GM20431 (cell line): ENCODE measurements around the gene DYNLT5.

Experiments
- in situ Hi-C: fragments of 300-500 bp; cut with MseI, MboI; formaldehyde crosslinking; loops from one replicate; pipeline ENCODE4 v1.15.0; 2020; ENCODE audit warnings: low sequenced_read_pairs; ENCODE audit not compliant: unreplicated experiment

DYNLT5 gene

DNA sequence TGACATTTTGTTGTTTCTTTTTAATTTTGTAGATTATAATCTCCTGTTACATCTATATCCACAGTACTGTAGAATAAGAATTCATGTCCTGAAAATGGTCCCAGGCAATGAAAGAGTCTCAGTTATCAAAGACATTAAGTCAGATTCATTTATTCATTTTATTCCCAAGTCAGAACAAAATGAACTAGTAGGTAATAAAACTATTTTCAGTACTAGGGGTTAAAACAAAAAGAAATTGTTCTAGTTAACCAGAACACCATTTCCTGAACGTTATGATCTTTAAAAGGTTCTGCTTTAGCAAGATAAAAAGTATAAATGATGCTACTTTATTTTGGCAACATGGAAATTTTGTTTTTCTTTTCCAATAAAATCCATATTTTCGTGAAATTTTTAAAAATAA, 6.8 kb upstream of the DYNLT5 start:
- in situ Hi-C loops: no loop called here

DNA sequence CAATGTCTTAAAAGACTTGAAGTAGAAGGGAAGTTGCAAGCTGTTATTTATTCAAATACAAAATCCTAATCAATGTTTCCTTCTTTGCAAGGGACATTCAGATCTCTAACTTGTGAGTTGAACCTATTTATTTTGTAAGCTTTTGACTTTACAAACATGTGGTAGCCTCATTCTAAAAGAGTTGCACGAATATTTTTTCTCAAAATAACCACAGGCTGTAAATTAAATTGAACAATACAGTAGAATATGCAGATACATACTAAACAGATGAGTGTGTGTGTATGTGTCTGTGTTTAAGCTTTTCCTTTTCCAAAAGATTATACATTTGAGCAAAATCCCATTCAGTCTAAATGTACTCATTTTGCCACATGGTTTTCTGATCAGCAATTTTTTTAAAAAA, 4.8 kb upstream of the DYNLT5 start:
- in situ Hi-C loops: no loop called here

DNA sequence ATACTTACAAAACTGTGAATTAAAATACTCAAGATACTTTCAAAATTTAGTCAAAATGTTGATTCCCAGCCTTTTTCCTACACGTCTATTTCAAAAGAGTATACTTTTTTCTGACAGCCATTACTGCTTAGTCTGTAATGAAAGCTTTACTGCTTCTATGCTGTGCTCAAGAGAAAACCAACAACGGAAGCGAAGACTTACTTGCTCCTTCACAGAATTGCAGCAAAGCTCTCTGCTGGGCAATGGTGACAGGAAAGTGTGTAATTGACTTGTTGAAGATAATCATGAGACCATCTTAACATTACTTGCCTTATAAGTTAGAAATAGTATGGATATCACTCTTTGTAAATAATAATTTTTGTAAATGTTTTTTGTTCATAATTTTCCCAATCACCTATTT, 1.7 kb upstream of the DYNLT5 start:
- in situ Hi-C loops: loop anchor here (25.0 kb wide), 2 partner anchors 387 to 762 kb away; partner anchors contain the start of gene C1orf141

DNA sequence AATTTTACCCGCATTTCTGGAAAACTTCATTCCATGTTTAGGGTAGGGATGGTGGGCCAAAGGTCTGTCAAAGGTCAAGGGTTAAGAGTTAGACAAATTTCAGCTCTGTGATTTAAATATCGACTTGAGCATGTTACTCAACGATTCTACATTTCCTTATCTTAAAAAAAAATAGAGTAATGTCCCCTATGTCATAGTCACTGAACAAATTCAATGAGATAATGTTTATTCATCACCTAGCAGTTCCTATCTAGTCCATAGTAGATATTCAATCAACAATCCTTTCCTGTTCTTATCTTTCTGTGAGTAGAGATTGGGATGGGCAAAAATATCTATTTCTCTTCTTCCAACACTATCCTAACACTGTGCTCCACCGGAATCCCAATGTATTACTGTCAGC, 1.1 kb upstream of the DYNLT5 start:
- in situ Hi-C loops: loop anchor here (25.0 kb wide), 2 partner anchors 386 to 761 kb away; partner anchors contain the start of gene C1orf141

GRCh38 chr1:66752671-66753371, 562 bp downstream of the DYNLT5 start:
- in situ Hi-C loops: loop anchor here (25.0 kb wide), 2 partner anchors 384 to 759 kb away; partner anchors contain the start of gene C1orf141

DNA sequence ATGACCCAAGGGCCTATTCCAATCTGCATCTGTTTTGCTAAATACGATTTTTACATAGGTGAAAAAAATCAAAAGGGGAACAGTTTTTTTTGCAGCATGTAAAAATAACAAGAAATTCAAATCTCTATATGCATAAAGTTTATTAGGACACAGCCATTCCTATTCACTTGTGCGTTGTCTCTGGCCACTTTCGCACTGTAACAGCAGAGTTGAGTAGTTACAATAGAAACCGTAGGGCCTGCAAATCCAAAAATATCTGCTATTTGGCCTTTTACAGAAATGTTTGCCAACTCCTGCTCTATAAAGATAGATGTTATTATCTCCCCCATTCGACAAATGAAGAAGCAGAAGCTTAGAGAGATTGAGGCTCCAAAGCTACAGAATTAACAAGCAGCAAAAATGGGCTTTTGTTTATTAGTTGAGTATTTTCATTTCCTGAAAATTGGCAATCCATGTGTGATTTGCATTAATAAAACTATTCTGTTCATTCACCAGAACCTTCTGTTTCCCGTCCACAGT, 5.5 kb downstream of the DYNLT5 start:
- in situ Hi-C loops: loop anchor here (25.0 kb wide), 2 partner anchors 380 to 755 kb away; partner anchors contain the start of gene C1orf141

DNA sequence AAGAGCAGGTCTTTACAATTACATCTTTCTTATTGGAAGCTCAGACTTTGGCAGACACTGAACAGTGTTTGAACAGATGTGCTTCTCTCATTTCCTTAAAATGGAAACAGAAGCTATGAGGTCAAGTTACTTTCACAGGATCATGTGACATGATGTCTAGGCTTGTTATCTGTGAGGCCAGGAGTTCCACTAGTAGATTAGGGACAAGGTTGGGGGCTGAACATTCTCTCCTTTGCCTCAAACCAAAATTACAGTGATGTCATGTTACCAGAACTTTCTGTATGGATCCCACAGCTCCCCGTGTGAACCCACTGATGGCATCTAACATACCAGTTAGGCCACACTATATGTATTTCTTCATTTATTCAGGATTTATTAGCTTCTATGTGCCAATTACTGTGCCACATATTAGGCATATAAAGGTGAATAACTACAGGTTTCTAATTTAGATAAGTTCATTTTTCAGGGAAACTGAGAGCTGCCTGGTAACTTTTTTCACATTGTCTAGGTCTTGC, 6.0 kb downstream of the DYNLT5 start:
- in situ Hi-C loops: loop anchor here (25.0 kb wide), 2 partner anchors 379 to 754 kb away; partner anchors contain the start of gene C1orf141

DNA sequence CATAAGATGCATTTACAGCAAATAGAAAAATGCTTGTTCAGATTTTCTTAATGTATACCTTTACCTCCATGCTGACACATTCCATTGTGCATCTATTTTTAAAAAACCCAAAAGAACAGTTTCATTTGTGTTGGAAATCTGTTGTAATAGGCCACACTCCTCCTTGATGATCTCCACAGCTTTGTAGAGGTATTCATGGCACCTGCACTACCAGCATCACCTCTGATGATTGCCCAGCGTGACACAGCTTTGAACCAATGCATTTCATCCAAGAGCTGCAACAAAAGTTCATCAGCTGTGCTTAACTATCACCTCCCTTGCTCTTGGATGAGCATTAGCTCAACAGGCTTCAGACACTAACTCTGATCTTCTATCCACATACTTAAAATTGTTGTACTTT, 8.2 kb downstream of the DYNLT5 start:
- in situ Hi-C loops: loop anchor here (25.0 kb wide), 2 partner anchors 377 to 752 kb away; partner anchors contain the start of gene C1orf141

DNA sequence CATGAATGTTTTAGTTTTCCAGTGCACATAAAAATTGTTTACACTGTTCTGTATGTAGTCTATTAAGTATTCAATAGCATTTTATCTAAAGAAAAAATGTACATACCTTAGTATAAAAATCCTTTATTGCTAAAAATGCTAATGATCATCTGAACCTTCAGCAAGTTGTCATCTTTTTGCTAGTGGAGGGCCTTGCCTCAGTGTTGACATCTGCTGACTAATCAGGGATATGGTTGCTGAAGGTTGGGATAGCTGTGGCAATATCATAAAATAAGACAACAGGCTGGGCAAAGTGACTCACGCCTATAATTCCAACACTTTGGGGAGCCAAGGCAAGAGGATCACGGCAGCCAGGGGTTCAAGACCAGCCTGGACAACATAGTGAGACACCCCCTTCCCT, 9.0 kb downstream of the DYNLT5 start:
- in situ Hi-C loops: loop anchor here (25.0 kb wide), 2 partner anchors 376 to 751 kb away; partner anchors contain the start of gene C1orf141

DNA sequence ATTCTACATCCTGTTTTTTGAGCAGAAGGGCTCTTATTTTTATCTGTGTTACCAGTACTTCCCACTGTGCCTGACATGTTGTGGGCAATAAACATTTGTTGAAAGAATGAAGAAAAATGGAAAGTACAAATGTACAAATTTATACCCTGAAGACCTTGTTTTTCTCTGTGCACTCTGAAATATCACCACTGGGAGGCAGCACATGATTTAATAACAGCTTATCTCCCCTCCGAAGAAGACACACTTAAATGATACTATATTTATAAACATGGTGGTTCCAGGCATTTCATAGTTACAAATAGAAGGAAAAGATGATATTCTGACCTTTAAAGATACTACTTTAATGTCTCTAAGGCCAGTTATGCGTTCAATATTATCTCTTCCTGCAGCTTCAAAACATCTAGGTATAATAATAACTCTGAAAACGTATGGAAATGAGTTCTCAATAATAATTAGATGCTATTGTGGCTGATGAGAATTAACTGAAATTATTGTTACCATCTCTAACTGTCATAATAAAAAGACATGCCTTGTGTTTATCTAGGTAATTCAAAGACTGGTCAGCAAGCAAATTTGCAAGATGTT, 12.8 kb downstream of the DYNLT5 start:
- in situ Hi-C loops: loop anchor here (25.0 kb wide), 2 partner anchors 372 to 747 kb away; partner anchors contain the start of gene C1orf141

DNA sequence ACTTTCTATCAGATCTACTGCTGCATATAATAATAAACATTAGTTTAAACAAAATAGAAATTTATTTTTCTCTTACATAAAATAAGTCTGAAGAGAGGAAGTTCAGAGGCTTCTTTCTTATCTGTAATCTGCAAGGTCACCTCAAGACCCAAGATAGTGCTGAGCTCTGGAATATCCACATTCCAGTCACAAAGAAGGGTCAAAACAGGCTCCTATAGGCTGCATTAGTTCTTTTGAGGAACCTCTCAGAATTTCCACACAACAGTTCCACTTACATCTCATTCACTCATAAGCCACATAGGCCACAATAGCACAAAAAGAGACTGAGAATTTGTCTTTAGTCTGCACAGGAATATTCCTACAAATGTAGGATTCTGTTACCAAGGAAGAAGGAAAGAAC, 15.4 kb downstream of the DYNLT5 start:
- in situ Hi-C loops: loop anchor here (25.0 kb wide), 2 partner anchors 370 to 745 kb away; partner anchors contain the start of gene C1orf141

DNA sequence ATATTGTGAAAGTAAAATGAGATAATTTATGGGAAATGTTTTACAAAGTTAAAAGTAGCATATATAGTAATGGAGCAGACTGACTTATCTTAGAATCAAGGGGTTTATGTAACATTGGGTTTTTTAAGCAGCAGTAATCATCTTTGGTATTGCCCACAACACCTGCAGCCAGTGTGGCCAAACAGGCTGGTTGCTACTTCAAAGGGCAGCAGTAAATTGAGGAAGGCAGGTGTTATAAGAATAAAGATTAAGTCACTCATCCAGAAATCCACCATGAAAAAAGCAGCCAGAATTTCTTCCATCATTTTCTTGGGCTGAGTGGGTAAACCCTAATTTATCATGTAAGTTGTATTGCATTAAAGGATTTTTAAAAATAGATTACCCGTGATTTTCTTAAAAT, 16.7 kb downstream of the DYNLT5 start:
- in situ Hi-C loops: loop anchor here (25.0 kb wide), 2 partner anchors 368 to 743 kb away; partner anchors contain the start of gene C1orf141

DNA sequence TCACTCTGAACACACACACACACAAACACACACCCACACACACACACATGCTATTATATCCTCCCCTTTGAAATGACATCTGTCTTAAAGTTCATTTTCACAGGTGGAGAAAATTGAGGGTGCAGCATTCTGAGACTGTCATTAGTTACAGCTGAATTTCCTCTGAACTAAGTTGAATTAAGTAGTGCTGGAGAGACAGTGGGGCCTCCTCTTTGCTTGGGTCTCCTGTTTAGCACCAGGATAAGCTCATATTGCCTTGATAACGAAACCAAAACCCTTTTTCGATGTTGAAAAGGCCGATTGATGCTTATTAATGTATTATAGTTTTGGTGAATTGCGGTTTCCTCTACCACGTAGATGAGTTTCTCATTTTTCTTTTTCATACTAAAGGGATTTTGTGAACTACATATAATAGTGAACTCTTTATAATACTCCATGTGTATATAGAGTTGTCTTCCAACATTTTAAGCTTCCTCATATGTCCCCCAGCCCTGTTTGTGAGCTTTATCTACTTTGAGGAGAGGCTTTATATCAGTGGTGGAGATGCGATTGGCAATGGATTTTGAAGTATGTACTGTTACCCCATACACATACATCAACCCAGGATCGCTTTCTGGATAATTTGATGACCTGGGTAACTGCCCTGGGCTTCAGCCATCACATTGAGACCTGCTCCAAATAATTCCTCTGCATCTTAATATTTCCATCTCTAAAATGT, 17.4 kb downstream of the DYNLT5 start:
- in situ Hi-C loops: loop anchor here (25.0 kb wide), 2 partner anchors 368 to 743 kb away; partner anchors contain the start of gene C1orf141

- in situ Hi-C loops: loop anchor here (25.0 kb wide), 2 partner anchors 367 to 742 kb away; partner anchors contain the start of gene C1orf141
These were observed 18.0 kb downstream of the DYNLT5 start for GRCh38 chr1:66770240-66770639.

GRCh38 chr1:66770694-66771093, 18.4 kb downstream of the DYNLT5 start:
- in situ Hi-C loops: loop anchor here (25.0 kb wide), 2 partner anchors 367 to 742 kb away; partner anchors contain the start of gene C1orf141

GRCh38 chr1:66773227-66773626, 21.0 kb downstream of the DYNLT5 start:
- in situ Hi-C loops: loop anchor here (25.0 kb wide), 2 partner anchors 364 to 739 kb away; partner anchors contain the start of gene C1orf141

GRCh38 chr1:66774438-66774837, 22.2 kb downstream of the DYNLT5 start:
- in situ Hi-C loops: loop anchor here (25.0 kb wide), 2 partner anchors 363 to 738 kb away; partner anchors contain the start of gene C1orf141

- in situ Hi-C loops: no loop called here
These were observed 23.4 kb downstream of the DYNLT5 start for GRCh38 chr1:66775646-66776045.

GRCh38 chr1:66777831-66778230, 25.6 kb downstream of the DYNLT5 start:
- in situ Hi-C loops: no loop called here

DNA sequence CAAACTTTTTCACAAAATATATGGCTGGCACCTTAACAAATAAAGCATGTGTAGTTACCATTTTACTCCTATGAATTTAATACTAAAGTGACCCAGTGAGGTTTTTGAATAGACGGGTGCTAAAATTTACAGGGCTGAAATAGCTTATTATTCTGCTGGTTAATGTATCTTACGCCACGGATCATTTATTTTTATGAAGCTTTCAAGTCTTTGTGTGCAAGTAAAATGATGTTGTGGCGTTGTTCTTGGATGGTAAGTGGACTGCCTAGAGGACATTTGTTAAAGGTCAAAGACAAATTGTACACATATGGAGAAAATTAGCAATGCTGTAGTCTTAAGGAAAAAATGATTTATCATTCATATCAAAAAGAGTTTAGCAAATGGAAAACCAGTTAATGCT, 26.0 kb downstream of the DYNLT5 start:
- in situ Hi-C loops: no loop called here
